Hepatocyte (in vitro differentiated cells): ENCODE data around the gene TIMM23.

Experiments
- CTCF ChIP-seq: fragments of 200-600 bp; sonication (generic); IDR thresholded peaks from 2 replicates; pipeline ENCODE4 v1.5.1; 2016; ENCODE audit warnings: antibody characterized with exemption, mild to moderate bottlenecking; ENCODE audit not compliant: poor library complexity
- EZH2 ChIP-seq: fragments of 200-600 bp; sonication (generic); IDR thresholded peaks from 2 replicates; pipeline ENCODE4 v1.6.1; 2016; ENCODE audit warnings: antibody characterized with exemption, mild to moderate bottlenecking, borderline replicate concordance
- EZH2phosphoT487 ChIP-seq: fragments of 200-600 bp; sonication (generic); IDR thresholded peaks from one replicate; pipeline ENCODE4 v1.6.1; 2018; ENCODE audit warnings: antibody characterized with exemption, mild to moderate bottlenecking, low read depth, moderate library complexity; ENCODE audit not compliant: unreplicated experiment, severe bottlenecking

GRCh38 chr10:46005383-46005782, 33.1 kb downstream of the TIMM23 start:
- no peak for TF ChIP-seq CTCF
- no peak for TF ChIP-seq EZH2
- TF ChIP-seq EZH2phosphoT487: no peak
